Measurements from ENCODE around the gene CHI3L1.

Gene CHI3L1

GRCh38 chr1:203133970-203134725 is 52.4 kb downstream of the CHI3L1 start:
- Histone ChIP-seq H3K4me3 (no peak overlapping the region), H3K27ac (peak overlapping the region in 1 of 2 donors; percentile 55)
- TF ChIP-seq, protein P1, sequence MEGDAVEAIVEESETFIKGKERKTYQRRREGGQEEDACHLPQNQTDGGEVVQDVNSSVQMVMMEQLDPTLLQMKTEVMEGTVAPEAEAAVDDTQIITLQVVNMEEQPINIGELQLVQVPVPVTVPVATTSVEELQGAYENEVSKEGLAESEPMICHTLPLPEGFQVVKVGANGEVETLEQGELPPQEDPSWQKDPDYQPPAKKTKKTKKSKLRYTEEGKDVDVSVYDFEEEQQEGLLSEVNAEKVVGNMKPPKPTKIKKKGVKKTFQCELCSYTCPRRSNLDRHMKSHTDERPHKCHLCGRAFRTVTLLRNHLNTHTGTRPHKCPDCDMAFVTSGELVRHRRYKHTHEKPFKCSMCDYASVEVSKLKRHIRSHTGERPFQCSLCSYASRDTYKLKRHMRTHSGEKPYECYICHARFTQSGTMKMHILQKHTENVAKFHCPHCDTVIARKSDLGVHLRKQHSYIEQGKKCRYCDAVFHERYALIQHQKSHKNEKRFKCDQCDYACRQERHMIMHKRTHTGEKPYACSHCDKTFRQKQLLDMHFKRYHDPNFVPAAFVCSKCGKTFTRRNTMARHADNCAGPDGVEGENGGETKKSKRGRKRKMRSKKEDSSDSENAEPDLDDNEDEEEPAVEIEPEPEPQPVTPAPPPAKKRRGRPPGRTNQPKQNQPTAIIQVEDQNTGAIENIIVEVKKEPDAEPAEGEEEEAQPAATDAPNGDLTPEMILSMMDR (IDR thresholded peaks at IDR 0.05), result no peak
- DNase-seq (ENCODE audit: low spot score), result no peak

DNA sequence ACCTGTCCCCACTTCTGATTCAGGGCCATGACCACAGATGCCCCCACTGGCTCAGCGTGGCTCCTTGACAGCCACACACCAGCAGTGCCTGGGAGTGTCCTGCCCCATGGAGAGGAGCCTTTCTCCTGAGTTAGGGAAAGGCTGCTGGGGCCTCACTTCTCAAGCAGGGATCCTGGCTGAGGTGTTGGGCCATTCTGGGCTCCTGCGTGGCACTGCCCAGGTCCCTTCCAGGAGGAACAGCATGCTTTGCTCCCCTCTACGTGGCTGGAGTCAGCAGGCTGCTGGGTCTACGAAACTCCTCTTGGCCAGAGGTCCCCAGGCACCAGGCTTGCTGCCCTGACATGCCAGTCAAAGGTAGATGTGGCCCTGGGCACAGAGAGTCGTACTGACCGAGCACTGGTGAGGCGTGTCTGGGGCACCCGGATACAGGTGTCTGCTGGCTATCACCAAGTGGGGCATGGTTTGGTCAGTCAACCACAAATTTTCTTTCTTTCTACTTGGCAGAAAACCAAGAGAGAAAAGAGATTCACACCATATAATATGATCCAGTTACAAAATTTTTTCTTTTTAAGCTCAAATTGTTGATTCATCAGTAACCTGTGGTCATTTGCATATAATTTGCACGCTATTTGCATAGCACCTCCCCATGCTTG is 54.8 kb downstream of the CHI3L1 start:
- no peak overlapping the region for H3K27ac ChIP-seq
- H3K4me3 ChIP-seq, result no peak overlapping the region
- DNase-seq (ENCODE audit: low spot score), result no peak
- TF ChIP-seq, protein P1 (IDR thresholded peaks at IDR 0.05), result no peak

- Histone ChIP-seq H3K27ac (no peak overlapping the region), H3K4me3 (no peak overlapping the region)
- peak; percentile 21 for DNase-seq (ENCODE audit: low spot score)
- TF ChIP-seq, protein P1 (IDR thresholded peaks at IDR 0.05), result no peak
Observed at GRCh38 chr1:203130358-203130985, 56.0 kb downstream of the CHI3L1 start.

DNA sequence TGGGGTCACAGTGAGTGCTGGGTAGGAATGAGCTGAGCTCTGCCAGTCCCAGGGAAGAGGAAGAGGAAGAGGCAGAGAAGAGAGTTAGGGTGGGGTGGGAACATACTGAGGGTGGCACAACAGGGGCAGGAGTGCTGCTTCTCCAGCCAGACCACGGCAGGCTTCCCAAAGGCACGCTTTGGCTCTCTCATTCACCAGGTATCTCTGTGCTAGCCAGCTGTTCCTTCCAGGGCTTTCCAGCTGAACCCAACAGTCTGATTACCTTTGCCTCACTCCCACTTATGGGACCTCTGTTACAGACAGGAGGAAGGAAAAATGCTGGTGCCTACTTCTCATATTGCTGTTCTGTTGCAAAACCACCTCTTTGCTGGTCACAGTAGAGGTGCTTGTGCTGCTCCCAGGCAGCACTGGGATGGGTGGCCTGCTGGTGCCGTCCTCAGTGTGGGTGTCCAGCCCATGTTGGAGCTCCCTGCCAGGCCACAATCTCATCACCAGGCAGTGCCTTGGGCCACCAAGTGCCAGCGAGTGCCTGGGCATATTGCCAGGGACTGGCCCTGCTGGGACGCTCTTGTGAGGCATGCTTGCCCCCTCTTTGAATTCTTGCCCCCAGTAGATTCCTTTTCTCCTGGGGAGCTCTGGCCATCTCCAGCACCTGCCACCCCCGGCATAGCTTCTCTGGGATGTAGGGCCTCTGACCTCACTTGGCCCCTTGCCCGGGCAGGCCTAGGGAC is 56.8 kb downstream of the CHI3L1 start:
- TF ChIP-seq, protein P1 (IDR thresholded peaks at IDR 0.05), result no peak
- Histone ChIP-seq H3K4me3 (no peak overlapping the region), H3K27ac (no peak overlapping the region)
- DNase-seq (ENCODE audit: low spot score), result peak; percentile 75

Data from coronary artery (tissue), 2 donors.